ENCODE measurements around the gene GLB1L3. TPM values are rescaled to one million over a fixed set of nuclear protein-coding genes. Genes with fewer than 3 reads are reported as not detected.

Gene GLB1L3
- total RNA-seq, 1 donor from 2014 or later = 16.5 TPM

GRCh38 chr11:134291196-134291595, 15.0 kb downstream of the GLB1L3 start:
- no peak for TF ChIP-seq CTCF (IDR thresholded peaks at IDR 0.05; ENCODE audit: unreplicated experiment)
- Mint-ChIP-seq H3K4me1 (ENCODE audit: unreplicated experiment) (peaks cover 6% of the 10 kb centered on the region), H3K27ac (ENCODE audit: unreplicated experiment) (no peak overlapping the region), H3K27me3 (ENCODE audit: unreplicated experiment) (no peaks in the 10 kb centered on the region), H3K4me3 (ENCODE audit: unreplicated experiment) (no peak overlapping the region), H3K9me3 (ENCODE audit: unreplicated experiment) (no peaks in the 10 kb centered on the region), H3K36me3 (ENCODE audit: low read depth, unreplicated experiment) (peaks cover 6% of the 10 kb centered on the region)
- no peak for DNase-seq (ENCODE audit: low spot score)

- Mint-ChIP-seq H3K4me3 (ENCODE audit: unreplicated experiment) (no peak overlapping the region), H3K9me3 (ENCODE audit: unreplicated experiment) (no peaks in the 10 kb centered on the region), H3K27ac (ENCODE audit: unreplicated experiment) (no peak overlapping the region), H3K36me3 (ENCODE audit: low read depth, unreplicated experiment) (peaks cover 6% of the 10 kb centered on the region), H3K4me1 (ENCODE audit: unreplicated experiment) (peaks cover 6% of the 10 kb centered on the region), H3K27me3 (ENCODE audit: unreplicated experiment) (no peaks in the 10 kb centered on the region)
- no peak for DNase-seq (ENCODE audit: low spot score)
- no peak for TF ChIP-seq CTCF (IDR thresholded peaks at IDR 0.05; ENCODE audit: unreplicated experiment)
Measured at GRCh38 chr11:134292661-134293060, 16.5 kb downstream of the GLB1L3 start.

- H3K4me1 Mint-ChIP-seq (ENCODE audit: unreplicated experiment) = peaks cover 4% of the 10 kb centered on the region
- no peak for DNase-seq (ENCODE audit: low spot score)
- H3K4me3 Mint-ChIP-seq (ENCODE audit: unreplicated experiment) = no peak overlapping the region
- no peak overlapping the region for H3K27ac Mint-ChIP-seq (ENCODE audit: unreplicated experiment)
- no peaks in the 10 kb centered on the region for H3K9me3 Mint-ChIP-seq (ENCODE audit: unreplicated experiment)
- TF ChIP-seq CTCF (IDR thresholded peaks at IDR 0.05; ENCODE audit: unreplicated experiment) = no peak
- peaks cover 6% of the 10 kb centered on the region for H3K36me3 Mint-ChIP-seq (ENCODE audit: low read depth, unreplicated experiment)
- H3K27me3 Mint-ChIP-seq (ENCODE audit: unreplicated experiment) = no peaks in the 10 kb centered on the region
Measured at GRCh38 chr11:134293119-134294113, 17.2 kb downstream of the GLB1L3 start.

- Mint-ChIP-seq H3K4me1 (ENCODE audit: unreplicated experiment) (peaks cover 4% of the 10 kb centered on the region), H3K27ac (ENCODE audit: unreplicated experiment) (no peak overlapping the region), H3K4me3 (ENCODE audit: unreplicated experiment) (no peak overlapping the region), H3K27me3 (ENCODE audit: unreplicated experiment) (no peaks in the 10 kb centered on the region), H3K36me3 (ENCODE audit: low read depth, unreplicated experiment) (peaks cover 6% of the 10 kb centered on the region), H3K9me3 (ENCODE audit: unreplicated experiment) (no peaks in the 10 kb centered on the region)
- no peak for TF ChIP-seq CTCF (IDR thresholded peaks at IDR 0.05; ENCODE audit: unreplicated experiment)
- DNase-seq (ENCODE audit: low spot score) = no peak
Measured at GRCh38 chr11:134294664-134295063, 18.5 kb downstream of the GLB1L3 start.

- no peak overlapping the region for H3K27ac Mint-ChIP-seq (ENCODE audit: unreplicated experiment)
Measured at GRCh38 chr11:134312223-134312622, 36.0 kb downstream of the GLB1L3 start.

More at GRCh38 chr11:134312223-134312622, 36.0 kb downstream of the GLB1L3 start:
- no peak for TF ChIP-seq CTCF (IDR thresholded peaks at IDR 0.05; ENCODE audit: unreplicated experiment)
- Mint-ChIP-seq H3K27me3 (ENCODE audit: unreplicated experiment) (no peaks in the 10 kb centered on the region), H3K36me3 (ENCODE audit: low read depth, unreplicated experiment) (peaks cover 8% of the 10 kb centered on the region), H3K4me3 (ENCODE audit: unreplicated experiment) (no peak overlapping the region), H3K4me1 (ENCODE audit: unreplicated experiment) (no peaks in the 10 kb centered on the region), H3K9me3 (ENCODE audit: unreplicated experiment) (no peaks in the 10 kb centered on the region)
- DNase-seq (ENCODE audit: low spot score) = no peak

Measured in endothelial cell (in vitro differentiated cells).